Activated T-helper 1 cell treated with anti-CD3 and anti-CD28 coated beads, Interleukin-12 subunit alpha, Interleukin-12 subunit beta, Interleukin-2, Interleukin-4 antibody, amounts not matched to agents 30 ng/mL and 10 ng/mL and 1 ng/mL, durations not matched to agents 14 hours and 24 hours and 36 hours (primary cell): ENCODE measurements around the gene ONECUT3. TPM values are rescaled to one million over a fixed set of nuclear protein-coding genes. Genes with fewer than 3 reads are reported as not detected.

ENCODE experiments used
- DNase-seq: peaks from one replicate; pipeline ENCODE4 v3.0.0; 2021; ENCODE audit warnings: low spot score
- H3K27ac Mint-ChIP-seq: one replicate; pipeline ENCODE4 v1.8.0; 2021; ENCODE audit warnings: mild to moderate bottlenecking, mixed read lengths
- H3K27me3 Mint-ChIP-seq: one replicate; pipeline ENCODE4 v1.8.0; 2022; ENCODE audit warnings: mild to moderate bottlenecking, moderate library complexity, mixed read lengths; ENCODE audit not compliant: insufficient read depth
- H3K36me3 Mint-ChIP-seq: one replicate; pipeline ENCODE4 v1.8.0; 2021; ENCODE audit warnings: low read depth, mixed read lengths
- H3K4me1 Mint-ChIP-seq: one replicate; pipeline ENCODE4 v1.8.0; 2021; ENCODE audit warnings: low read depth, mixed read lengths
- H3K4me3 Mint-ChIP-seq: one replicate; pipeline ENCODE4 v1.8.0; 2021; ENCODE audit warnings: mild to moderate bottlenecking, moderate library complexity, mixed read lengths
- H3K9me3 Mint-ChIP-seq: one replicate; pipeline ENCODE4 v1.8.0; 2021; ENCODE audit warnings: mixed read lengths
- intact Hi-C: fragments of 100-400 bp; cut with micrococcal nuclease; formaldehyde crosslinking; loops from one replicate; pipeline ENCODE4 v1.15.1; 2024
- total RNA-seq: library from RNA; stranded (reverse); gene quantifications from 2 replicates; pipeline ENCODE4 v1.2.3, GENCODE V29; 2022

ONECUT3 gene
- total RNA-seq, 1 donor from 2014 or later = not detected

GRCh38 chr19:1806184-1807029 is 53.1 kb downstream of the ONECUT3 start:
- Mint-ChIP-seq H3K4me1 (peaks cover 5% of the 10 kb centered on the region), H3K9me3 (no peaks in the 10 kb centered on the region), H3K27me3 (no peaks in the 10 kb centered on the region), H3K36me3 (peaks cover 3% of the 10 kb centered on the region), H3K27ac (no peak overlapping the region), H3K4me3 (no peak overlapping the region)
- DNase-seq = no peak
- intact Hi-C loops = no loop called here

- Mint-ChIP-seq H3K4me3 (no peak overlapping the region), H3K9me3 (no peaks in the 10 kb centered on the region), H3K4me1 (peaks cover 9% of the 10 kb centered on the region), H3K27me3 (no peaks in the 10 kb centered on the region), H3K36me3 (peaks cover 3% of the 10 kb centered on the region), H3K27ac (no peak overlapping the region)
- DNase-seq = no peak
- intact Hi-C loops = no loop called here
Measured at GRCh38 chr19:1807030-1807694, 53.9 kb downstream of the ONECUT3 start.

- Mint-ChIP-seq H3K27me3 (no peaks in the 10 kb centered on the region), H3K4me3 (no peak overlapping the region), H3K9me3 (no peaks in the 10 kb centered on the region)
Measured at GRCh38 chr19:1807695-1808394, 54.5 kb downstream of the ONECUT3 start.

GRCh38 chr19:1808395-1808731 is 55.1 kb downstream of the ONECUT3 start:
- Mint-ChIP-seq H3K36me3 (no peaks in the 10 kb centered on the region), H3K4me1 (peaks cover 18% of the 10 kb centered on the region), H3K27me3 (no peaks in the 10 kb centered on the region), H3K9me3 (no peaks in the 10 kb centered on the region), H3K4me3 (no peak overlapping the region), H3K27ac (no peak overlapping the region)
- DNase-seq = no peak
- intact Hi-C loops = no loop called here

More at GRCh38 chr19:1807695-1808394, 54.5 kb downstream of the ONECUT3 start:
- Mint-ChIP-seq H3K36me3 (peaks cover under 1% of the 10 kb centered on the region), H3K27ac (no peak overlapping the region), H3K4me1 (peaks cover 14% of the 10 kb centered on the region)
- intact Hi-C loops = no loop called here
- DNase-seq = no peak

GRCh38 chr19:1809678-1810077 is 56.4 kb downstream of the ONECUT3 start:
- DNase-seq = no peak
- Mint-ChIP-seq H3K27me3 (no peaks in the 10 kb centered on the region), H3K27ac (no peak overlapping the region), H3K9me3 (no peaks in the 10 kb centered on the region), H3K36me3 (no peaks in the 10 kb centered on the region), H3K4me1 (peaks cover 18% of the 10 kb centered on the region), H3K4me3 (no peak overlapping the region)
- intact Hi-C loops = no loop called here

- Mint-ChIP-seq H3K4me1 (peaks cover 18% of the 10 kb centered on the region), H3K27ac (no peak overlapping the region)
Measured at GRCh38 chr19:1810439-1811160, 57.3 kb downstream of the ONECUT3 start.

GRCh38 chr19:1811472-1811894 is 58.2 kb downstream of the ONECUT3 start:
- DNase-seq = no peak
- Mint-ChIP-seq H3K27me3 (no peaks in the 10 kb centered on the region), H3K27ac (peak overlapping the region; percentile 79), H3K4me1 (peaks cover 18% of the 10 kb centered on the region), H3K4me3 (peak overlapping the region; percentile 84), H3K36me3 (peaks cover 3% of the 10 kb centered on the region), H3K9me3 (no peaks in the 10 kb centered on the region)
- intact Hi-C loops = no loop called here

More at GRCh38 chr19:1810439-1811160, 57.3 kb downstream of the ONECUT3 start:
- H3K4me3 Mint-ChIP-seq = peak overlapping the region; percentile 19
- intact Hi-C loops = no loop called here
- H3K27me3 Mint-ChIP-seq = no peaks in the 10 kb centered on the region
- H3K36me3 Mint-ChIP-seq = no peaks in the 10 kb centered on the region
- DNase-seq = no peak
- no peaks in the 10 kb centered on the region for H3K9me3 Mint-ChIP-seq

- Mint-ChIP-seq H3K4me1 (peaks cover 18% of the 10 kb centered on the region), H3K9me3 (no peaks in the 10 kb centered on the region), H3K36me3 (peaks cover 3% of the 10 kb centered on the region), H3K4me3 (peak within 1 kb of the TSS; percentile 93), H3K27ac (peak within 1 kb of the TSS; percentile 97), H3K27me3 (no peaks in the 10 kb centered on the region)
- DNase-seq = no peak
- intact Hi-C loops = loop anchor here (1.0 kb wide), 6 partner anchors 14 to 322 kb away; partner anchors contain the start of genes MEX3D, PCSK4, REXO1 and UQCR11
Measured at GRCh38 chr19:1811942-1812425, 58.7 kb downstream of the ONECUT3 start, which contains the start of gene ATP8B3. TSS of gene ATP8B3 (minus strand) at chr19:1812276. CDS start at chr19:1811736, 540 bp downstream.

- Mint-ChIP-seq H3K9me3 (no peaks in the 10 kb centered on the region), H3K27me3 (no peaks in the 10 kb centered on the region), H3K4me1 (peaks cover 18% of the 10 kb centered on the region), H3K36me3 (peaks cover 3% of the 10 kb centered on the region), H3K27ac (peak overlapping the region; percentile 97), H3K4me3 (peak overlapping the region; percentile 93)
- peak; percentile 92 for DNase-seq
- intact Hi-C loops = loop anchor here (1.0 kb wide), 6 partner anchors 14 to 322 kb away; partner anchors contain the start of genes MEX3D, PCSK4, REXO1 and UQCR11
Measured at GRCh38 chr19:1812426-1813191, 59.3 kb downstream of the ONECUT3 start.

- no peak for DNase-seq
- Mint-ChIP-seq H3K27ac (peak overlapping the region; percentile 97), H3K9me3 (no peaks in the 10 kb centered on the region), H3K36me3 (peaks cover 6% of the 10 kb centered on the region), H3K4me3 (peak overlapping the region; percentile 93), H3K27me3 (no peaks in the 10 kb centered on the region), H3K4me1 (peaks cover 18% of the 10 kb centered on the region)
- intact Hi-C loops = no loop called here
Measured at GRCh38 chr19:1813192-1814182, 60.2 kb downstream of the ONECUT3 start.

- Mint-ChIP-seq H3K4me3 (no peak overlapping the region), H3K27ac (no peak overlapping the region)
- intact Hi-C loops = no loop called here
Measured at GRCh38 chr19:1814391-1814790, 61.1 kb downstream of the ONECUT3 start.

More at GRCh38 chr19:1814391-1814790, 61.1 kb downstream of the ONECUT3 start:
- H3K27me3 Mint-ChIP-seq = no peaks in the 10 kb centered on the region
- no peaks in the 10 kb centered on the region for H3K9me3 Mint-ChIP-seq
- peaks cover 6% of the 10 kb centered on the region for H3K36me3 Mint-ChIP-seq
- H3K4me1 Mint-ChIP-seq = peaks cover 18% of the 10 kb centered on the region
- no peak for DNase-seq
